K562 (cell line): ENCODE results near the gene FAM53A.

Source experiments
- JUND ChIP-seq, 2 experiments: IDR thresholded peaks; 2 replicates in 1 of 2; 3 replicates in 1 of 2; pipeline ENCODE4 v1.6.1; 2011; ENCODE audit warnings: borderline replicate concordance in 2 of 2, low read depth in 2 of 2, low read length in 2 of 2, improper control_type of control experiment in 1 of 2, missing biosample characterization in 1 of 2, missing genetic modification characterization in 1 of 2, missing genetic modification reagents in 1 of 2
- KAT7 ChIP-seq: sonication (generic); formaldehyde crosslinking; IDR thresholded peaks from 2 replicates; pipeline ENCODE4 v1.8.0; 2022; ENCODE audit warnings: missing genetic modification reagents, mild to moderate bottlenecking, borderline replicate concordance
- POLR2A ChIP-seq: fragments of 450-650 bp; conservative IDR thresholded peaks from 2 replicates; pipeline ENCODE4 v1.6.1; 2016
- SMARCC2 ChIP-seq: fragments of 450-650 bp; IDR thresholded peaks from 2 replicates; pipeline ENCODE4 v1.6.1; 2017; ENCODE audit warnings: antibody characterized with exemption, moderate library complexity, mild to moderate bottlenecking, low read depth
- ZNF79 ChIP-seq: fragments of 250-450 bp; sonication (Bioruptor Pico); IDR thresholded peaks from 2 replicates; pipeline ENCODE4 v1.4.0; 2020; ENCODE audit warnings: low read depth, mild to moderate bottlenecking, moderate library complexity
- ZSCAN29 ChIP-seq: fragments of 450-650 bp; IDR thresholded peaks from 2 replicates; pipeline ENCODE4 v1.6.1; 2017
- TF ChIP-seq, protein P1 (sequence below), 3 experiments: IDR thresholded peaks in 2 of 3; conservative IDR thresholded peaks in 1 of 3; 2 replicates each; pipeline ENCODE4 v1.5.1; 2011 to 2012; ENCODE audit warnings: low read length in 3 of 3, mild to moderate bottlenecking in 3 of 3, control low read depth in 2 of 3, improper control_type of control experiment in 1 of 3, inconsistent platforms in 1 of 3, low read depth in 1 of 3, mixed read lengths in 1 of 3, moderate library complexity in 1 of 3; ENCODE audit not compliant: insufficient read depth in 2 of 3
- TF ChIP-seq, protein P2 (sequence below): fragments of 250-450 bp; sonication (Bioruptor Pico); IDR thresholded peaks from 2 replicates; pipeline ENCODE4 v1.4.0; 2020; ENCODE audit warnings: mild to moderate bottlenecking, moderate library complexity
- TF ChIP-seq, protein P3 (sequence below), 2 experiments: fragments of 200-800 bp in 1 of 2; sonication (Bioruptor generic) in 1 of 2; sonication (generic) in 1 of 2; formaldehyde crosslinking in 1 of 2; IDR thresholded peaks in 1 of 2; conservative IDR thresholded peaks in 1 of 2; 2 replicates each; pipeline versions ENCODE4 v1.5.0 to v1.6.1; 2016 to 2020; ENCODE audit warnings: missing compliant biosample characterization in 1 of 2, missing genetic modification characterization in 1 of 2, missing genetic modification reagents in 1 of 2
- TF ChIP-seq, protein P4 (sequence below): sonication (generic); formaldehyde crosslinking; IDR thresholded peaks from 2 replicates; pipeline ENCODE4 v1.8.0; 2023; ENCODE audit warnings: mild to moderate bottlenecking, missing genetic modification reagents
- TF ChIP-seq, protein P5 (sequence below): IDR thresholded peaks from 3 replicates; pipeline ENCODE4 v1.6.1; 2011; ENCODE audit warnings: borderline replicate concordance, mild to moderate bottlenecking; ENCODE audit not compliant: insufficient read length, insufficient read depth
- TF ChIP-seq, protein P6 (sequence below): IDR thresholded peaks from 2 replicates; pipeline ENCODE4 v1.6.1; 2016; ENCODE audit warnings: missing genetic modification characterization, missing compliant biosample characterization
- TF ChIP-seq, protein P7 (sequence below): fragments of 450-650 bp; formaldehyde crosslinking; IDR thresholded peaks from 2 replicates; pipeline ENCODE4 v1.4.0; 2020; ENCODE audit warnings: mild to moderate bottlenecking, mixed read lengths
- TF ChIP-seq, protein P8 (sequence below), 2 experiments: fragments of 450-650 bp in 1 of 2; sonication (generic) in 1 of 2; formaldehyde crosslinking; conservative IDR thresholded peaks; 2 replicates each; pipeline versions ENCODE4 v1.4.0 to v1.8.1; 2020 to 2022; ENCODE audit warnings: mild to moderate bottlenecking in 1 of 2, missing genetic modification reagents in 1 of 2

DNA sequence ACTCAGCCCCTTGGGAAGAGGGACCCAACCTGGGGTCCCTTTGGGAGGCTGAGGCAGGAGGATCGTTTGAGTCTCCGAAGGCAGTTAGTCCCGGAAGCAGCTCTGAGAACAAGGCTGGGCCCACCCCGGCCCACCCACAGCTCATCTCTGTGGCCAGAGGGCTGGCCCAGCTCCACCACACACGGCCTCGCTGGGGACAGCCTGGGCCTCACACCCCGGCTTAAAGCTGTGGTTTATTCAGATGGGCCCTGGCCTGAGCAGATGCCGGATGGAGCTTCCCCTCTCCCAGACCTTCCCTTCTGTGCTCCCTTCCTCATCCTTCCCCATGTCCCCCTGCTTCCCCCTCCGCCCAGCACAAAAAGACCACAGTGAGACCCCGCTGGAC lies 54.4 kb downstream of the FAM53A start:
- TF ChIP-seq, protein P1, sequence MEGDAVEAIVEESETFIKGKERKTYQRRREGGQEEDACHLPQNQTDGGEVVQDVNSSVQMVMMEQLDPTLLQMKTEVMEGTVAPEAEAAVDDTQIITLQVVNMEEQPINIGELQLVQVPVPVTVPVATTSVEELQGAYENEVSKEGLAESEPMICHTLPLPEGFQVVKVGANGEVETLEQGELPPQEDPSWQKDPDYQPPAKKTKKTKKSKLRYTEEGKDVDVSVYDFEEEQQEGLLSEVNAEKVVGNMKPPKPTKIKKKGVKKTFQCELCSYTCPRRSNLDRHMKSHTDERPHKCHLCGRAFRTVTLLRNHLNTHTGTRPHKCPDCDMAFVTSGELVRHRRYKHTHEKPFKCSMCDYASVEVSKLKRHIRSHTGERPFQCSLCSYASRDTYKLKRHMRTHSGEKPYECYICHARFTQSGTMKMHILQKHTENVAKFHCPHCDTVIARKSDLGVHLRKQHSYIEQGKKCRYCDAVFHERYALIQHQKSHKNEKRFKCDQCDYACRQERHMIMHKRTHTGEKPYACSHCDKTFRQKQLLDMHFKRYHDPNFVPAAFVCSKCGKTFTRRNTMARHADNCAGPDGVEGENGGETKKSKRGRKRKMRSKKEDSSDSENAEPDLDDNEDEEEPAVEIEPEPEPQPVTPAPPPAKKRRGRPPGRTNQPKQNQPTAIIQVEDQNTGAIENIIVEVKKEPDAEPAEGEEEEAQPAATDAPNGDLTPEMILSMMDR (IDR thresholded peaks at IDR 0.05 in 2 of 3, conservative IDR thresholded peaks at IDR 0.05 in 1 of 3; ENCODE audit: insufficient read depth in 2 of 3, low read depth in 1 of 3, low read length in 3 of 3) = no peak
- TF ChIP-seq, protein P2, sequence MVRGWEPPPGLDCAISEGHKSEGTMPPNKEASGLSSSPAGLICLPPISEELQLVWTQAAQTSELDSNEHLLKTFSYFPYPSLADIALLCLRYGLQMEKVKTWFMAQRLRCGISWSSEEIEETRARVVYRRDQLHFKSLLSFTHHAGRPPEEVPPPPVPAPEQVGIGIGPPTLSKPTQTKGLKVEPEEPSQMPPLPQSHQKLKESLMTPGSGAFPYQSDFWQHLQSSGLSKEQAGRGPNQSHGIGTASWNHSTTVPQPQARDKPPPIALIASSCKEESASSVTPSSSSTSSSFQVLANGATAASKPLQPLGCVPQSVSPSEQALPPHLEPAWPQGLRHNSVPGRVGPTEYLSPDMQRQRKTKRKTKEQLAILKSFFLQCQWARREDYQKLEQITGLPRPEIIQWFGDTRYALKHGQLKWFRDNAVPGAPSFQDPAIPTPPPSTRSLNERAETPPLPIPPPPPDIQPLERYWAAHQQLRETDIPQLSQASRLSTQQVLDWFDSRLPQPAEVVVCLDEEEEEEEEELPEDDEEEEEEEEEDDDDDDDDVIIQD (CRISPR knock-in tag) = no peak
- TF ChIP-seq, protein P3, sequence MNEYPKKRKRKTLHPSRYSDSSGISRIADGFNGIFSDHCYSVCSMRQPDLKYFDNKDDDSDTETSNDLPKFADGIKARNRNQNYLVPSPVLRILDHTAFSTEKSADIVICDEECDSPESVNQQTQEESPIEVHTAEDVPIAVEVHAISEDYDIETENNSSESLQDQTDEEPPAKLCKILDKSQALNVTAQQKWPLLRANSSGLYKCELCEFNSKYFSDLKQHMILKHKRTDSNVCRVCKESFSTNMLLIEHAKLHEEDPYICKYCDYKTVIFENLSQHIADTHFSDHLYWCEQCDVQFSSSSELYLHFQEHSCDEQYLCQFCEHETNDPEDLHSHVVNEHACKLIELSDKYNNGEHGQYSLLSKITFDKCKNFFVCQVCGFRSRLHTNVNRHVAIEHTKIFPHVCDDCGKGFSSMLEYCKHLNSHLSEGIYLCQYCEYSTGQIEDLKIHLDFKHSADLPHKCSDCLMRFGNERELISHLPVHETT (CRISPR knock-in tag; conservative IDR thresholded peaks at IDR 0.05 in 1 of 2, IDR thresholded peaks at IDR 0.05 in 1 of 2) = no peak
- TF ChIP-seq KAT7 = no peak
- no peak for TF ChIP-seq JUND (IDR thresholded peaks at IDR 0.05; ENCODE audit: borderline replicate concordance, low read depth, low read length)
- TF ChIP-seq JUND (tag; IDR thresholded peaks at IDR 0.05; ENCODE audit: borderline replicate concordance, low read depth, low read length) = no peak
- TF ChIP-seq, protein P4, sequence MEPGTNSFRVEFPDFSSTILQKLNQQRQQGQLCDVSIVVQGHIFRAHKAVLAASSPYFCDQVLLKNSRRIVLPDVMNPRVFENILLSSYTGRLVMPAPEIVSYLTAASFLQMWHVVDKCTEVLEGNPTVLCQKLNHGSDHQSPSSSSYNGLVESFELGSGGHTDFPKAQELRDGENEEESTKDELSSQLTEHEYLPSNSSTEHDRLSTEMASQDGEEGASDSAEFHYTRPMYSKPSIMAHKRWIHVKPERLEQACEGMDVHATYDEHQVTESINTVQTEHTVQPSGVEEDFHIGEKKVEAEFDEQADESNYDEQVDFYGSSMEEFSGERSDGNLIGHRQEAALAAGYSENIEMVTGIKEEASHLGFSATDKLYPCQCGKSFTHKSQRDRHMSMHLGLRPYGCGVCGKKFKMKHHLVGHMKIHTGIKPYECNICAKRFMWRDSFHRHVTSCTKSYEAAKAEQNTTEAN (CRISPR knock-in tag) = no peak
- TF ChIP-seq, protein P5, sequence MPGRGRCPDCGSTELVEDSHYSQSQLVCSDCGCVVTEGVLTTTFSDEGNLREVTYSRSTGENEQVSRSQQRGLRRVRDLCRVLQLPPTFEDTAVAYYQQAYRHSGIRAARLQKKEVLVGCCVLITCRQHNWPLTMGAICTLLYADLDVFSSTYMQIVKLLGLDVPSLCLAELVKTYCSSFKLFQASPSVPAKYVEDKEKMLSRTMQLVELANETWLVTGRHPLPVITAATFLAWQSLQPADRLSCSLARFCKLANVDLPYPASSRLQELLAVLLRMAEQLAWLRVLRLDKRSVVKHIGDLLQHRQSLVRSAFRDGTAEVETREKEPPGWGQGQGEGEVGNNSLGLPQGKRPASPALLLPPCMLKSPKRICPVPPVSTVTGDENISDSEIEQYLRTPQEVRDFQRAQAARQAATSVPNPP = no peak
- TF ChIP-seq, protein P6, sequence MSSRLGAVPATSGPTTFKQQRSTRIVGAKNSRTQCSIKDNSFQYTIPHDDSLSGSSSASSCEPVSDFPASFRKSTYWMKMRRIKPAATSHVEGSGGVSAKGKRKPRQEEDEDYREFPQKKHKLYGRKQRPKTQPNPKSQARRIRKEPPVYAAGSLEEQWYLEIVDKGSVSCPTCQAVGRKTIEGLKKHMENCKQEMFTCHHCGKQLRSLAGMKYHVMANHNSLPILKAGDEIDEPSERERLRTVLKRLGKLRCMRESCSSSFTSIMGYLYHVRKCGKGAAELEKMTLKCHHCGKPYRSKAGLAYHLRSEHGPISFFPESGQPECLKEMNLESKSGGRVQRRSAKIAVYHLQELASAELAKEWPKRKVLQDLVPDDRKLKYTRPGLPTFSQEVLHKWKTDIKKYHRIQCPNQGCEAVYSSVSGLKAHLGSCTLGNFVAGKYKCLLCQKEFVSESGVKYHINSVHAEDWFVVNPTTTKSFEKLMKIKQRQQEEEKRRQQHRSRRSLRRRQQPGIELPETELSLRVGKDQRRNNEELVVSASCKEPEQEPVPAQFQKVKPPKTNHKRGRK (tag) = no peak
- no peak for TF ChIP-seq ZNF79 (CRISPR knock-in tag)
- no peak for TF ChIP-seq SMARCC2
- TF ChIP-seq, protein P7, sequence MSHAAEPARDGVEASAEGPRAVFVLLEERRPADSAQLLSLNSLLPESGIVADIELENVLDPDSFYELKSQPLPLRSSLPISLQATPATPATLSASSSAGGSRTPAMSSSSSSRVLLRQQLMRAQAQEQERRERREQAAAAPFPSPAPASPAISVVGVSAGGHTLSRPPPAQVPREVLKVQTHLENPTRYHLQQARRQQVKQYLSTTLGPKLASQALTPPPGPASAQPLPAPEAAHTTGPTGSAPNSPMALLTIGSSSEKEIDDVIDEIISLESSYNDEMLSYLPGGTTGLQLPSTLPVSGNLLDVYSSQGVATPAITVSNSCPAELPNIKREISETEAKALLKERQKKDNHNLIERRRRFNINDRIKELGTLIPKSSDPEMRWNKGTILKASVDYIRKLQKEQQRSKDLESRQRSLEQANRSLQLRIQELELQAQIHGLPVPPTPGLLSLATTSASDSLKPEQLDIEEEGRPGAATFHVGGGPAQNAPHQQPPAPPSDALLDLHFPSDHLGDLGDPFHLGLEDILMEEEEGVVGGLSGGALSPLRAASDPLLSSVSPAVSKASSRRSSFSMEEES (CRISPR knock-in tag) = no peak
- TF ChIP-seq ZSCAN29 = no peak
- TF ChIP-seq, protein P8, sequence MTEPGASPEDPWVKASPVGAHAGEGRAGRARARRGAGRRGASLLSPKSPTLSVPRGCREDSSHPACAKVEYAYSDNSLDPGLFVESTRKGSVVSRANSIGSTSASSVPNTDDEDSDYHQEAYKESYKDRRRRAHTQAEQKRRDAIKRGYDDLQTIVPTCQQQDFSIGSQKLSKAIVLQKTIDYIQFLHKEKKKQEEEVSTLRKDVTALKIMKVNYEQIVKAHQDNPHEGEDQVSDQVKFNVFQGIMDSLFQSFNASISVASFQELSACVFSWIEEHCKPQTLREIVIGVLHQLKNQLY (CRISPR knock-in tag; conservative IDR thresholded peaks at IDR 0.05) = no peak
- no peak for TF ChIP-seq POLR2A
